Caco-2 (cell line): Measurements from ENCODE around the gene GPS1. TPM values are rescaled to one million over a fixed set of nuclear protein-coding genes. Genes with fewer than 3 reads are reported as not detected.
A peak's percentile ranks its signal among the peaks of the same experiment; 100 is the strongest.

Experiments used
- BruUV-seq: library from RNA; stranded (reverse); fragments of 400-500 nt; replicated peaks from 2 replicates; lab custom pipeline; 2021; lab: Mats Ljungman, UMichigan
- CTCF ChIA-PET: fragments of 300-600 bp; sonication (Branson Sonifier 250); formaldehyde crosslinking; loops from one replicate; lab custom pipeline; 2022; ENCODE audit warnings: antibody characterized with exemption; lab: Charles Lee
- POLR2A ChIA-PET: fragments of 300-600 bp; sonication (Branson Sonifier 250); formaldehyde crosslinking; loops from one replicate; lab custom pipeline; 2022; ENCODE audit warnings: antibody characterized with exemption; lab: Charles Lee
- DNase-seq, 2 experiments: peaks; one replicate each; pipeline versions ENCODE4 v3.0.0 to v3.0.0-alpha.2; 2020 to 2022
- H3K27me3 ChIP-seq: replicated peaks from 2 replicates; pipeline ENCODE4 v1.6.0; 2011; ENCODE audit warnings: low read length; ENCODE audit not compliant: control insufficient read depth, insufficient read depth
- H3K36me3 ChIP-seq: 2 replicates; pipeline ENCODE4 v1.5.1; 2011; ENCODE audit warnings: low read length; ENCODE audit not compliant: control insufficient read depth, insufficient read depth
- H3K4me1 ChIP-seq: fragments of 250-450 bp; sonication (Bioruptor Pico); 2 replicates; pipeline ENCODE4 v1.5.1; 2020; ENCODE audit warnings: mild to moderate bottlenecking
- H3K4me3 ChIP-seq: 2 replicates; pipeline ENCODE4 v1.5.1; 2011; ENCODE audit warnings: low read depth, mild to moderate bottlenecking, control low read depth, low read length
- H3K9me3 ChIP-seq: fragments of 250-450 bp; sonication (Bioruptor Pico); 2 replicates; pipeline ENCODE4 v1.5.1; 2020; ENCODE audit warnings: mild to moderate bottlenecking, moderate library complexity
- H3K27ac Mint-ChIP-seq: one replicate; pipeline ENCODE4 v1.8.0; 2022; ENCODE audit warnings: mixed read lengths; ENCODE audit not compliant: unreplicated experiment
- H3K27me3 Mint-ChIP-seq: one replicate; pipeline ENCODE4 v1.8.0; 2022; ENCODE audit warnings: mixed read lengths; ENCODE audit not compliant: insufficient read depth, unreplicated experiment
- H3K36me3 Mint-ChIP-seq: one replicate; pipeline ENCODE4 v1.8.0; 2022; ENCODE audit warnings: mild to moderate bottlenecking, mixed read lengths; ENCODE audit not compliant: insufficient read depth, unreplicated experiment
- H3K4me1 Mint-ChIP-seq: one replicate; pipeline ENCODE4 v1.8.0; 2022; ENCODE audit warnings: low read depth, mixed read lengths; ENCODE audit not compliant: unreplicated experiment
- H3K4me3 Mint-ChIP-seq: one replicate; pipeline ENCODE4 v1.8.0; 2022; ENCODE audit warnings: mild to moderate bottlenecking, moderate library complexity, mixed read lengths; ENCODE audit not compliant: unreplicated experiment
- H3K9me3 Mint-ChIP-seq: one replicate; pipeline ENCODE4 v1.8.0; 2022; ENCODE audit warnings: mixed read lengths; ENCODE audit not compliant: unreplicated experiment
- CTCF ChIP-seq, 2 experiments: fragments of 200-600 bp in 1 of 2; IDR thresholded peaks; 1 replicate in 1 of 2; 2 replicates in 1 of 2; pipeline versions ENCODE4 v1.5.1 to v1.8.0; 2011 to 2022; ENCODE audit warnings: antibody characterized with exemption in 1 of 2, control low read depth in 1 of 2, inconsistent platforms in 1 of 2, low read depth in 1 of 2, low read length in 1 of 2, mild to moderate bottlenecking in 1 of 2, moderate library complexity in 1 of 2; ENCODE audit not compliant: insufficient read depth in 1 of 2, severe bottlenecking in 1 of 2, unreplicated experiment in 1 of 2
- intact Hi-C: fragments of 100-400 bp; cut with micrococcal nuclease; formaldehyde crosslinking; loops from one replicate; pipeline ENCODE4 v1.10.0; 2022; ENCODE audit not compliant: unreplicated experiment
- total RNA-seq: library from RNA; stranded (reverse); gene quantifications from 2 replicates; pipeline ENCODE4 v1.2.3, GENCODE V29; 2022

Gene GPS1
- total RNA-seq, 1 experiment from 2014 or later: 195 TPM

- H3K36me3 Mint-ChIP-seq: peaks cover 82% of the 10 kb centered on the region
- ChIA-PET POLR2A (no interaction called here), CTCF (no interaction called here)
- no TSS peak for BruUV-seq
- no peak for DNase-seq
- intact Hi-C loops: no loop called here
- Histone ChIP-seq H3K36me3 (peaks cover 20% of the 10 kb centered on the region), H3K4me3 (peak overlapping the region; percentile 93), H3K4me1 (peaks cover 30% of the 10 kb centered on the region), H3K27me3 (no peaks in the 10 kb centered on the region), H3K9me3 (no peaks in the 10 kb centered on the region)
- no peaks in the 10 kb centered on the region for H3K27me3 Mint-ChIP-seq
- no peaks in the 10 kb centered on the region for H3K9me3 Mint-ChIP-seq
- no peak for TF ChIP-seq CTCF (IDR thresholded peaks at IDR 0.05; ENCODE audit: insufficient read depth in 1 of 2, low read depth in 1 of 2, low read length in 1 of 2, severe bottlenecking in 1 of 2, unreplicated experiment in 1 of 2)
- peak overlapping the region; percentile 77 for H3K27ac Mint-ChIP-seq
- no peaks in the 10 kb centered on the region for H3K4me1 Mint-ChIP-seq
- peak overlapping the region; percentile 75 for H3K4me3 Mint-ChIP-seq
These were observed 44.3 kb downstream of the GPS1 start for GRCh38 chr17:82095777-82096708.

- Histone ChIP-seq H3K36me3 (peaks cover 18% of the 10 kb centered on the region), H3K27me3 (no peaks in the 10 kb centered on the region), H3K4me3 (peak overlapping the region; percentile 93), H3K4me1 (peaks cover 37% of the 10 kb centered on the region), H3K9me3 (no peaks in the 10 kb centered on the region)
- BruUV-seq: no TSS peak
- intact Hi-C loops: no loop called here
- no peaks in the 10 kb centered on the region for H3K9me3 Mint-ChIP-seq
- ChIA-PET POLR2A (no interaction called here), CTCF (no interaction called here)
- H3K4me1 Mint-ChIP-seq: no peaks in the 10 kb centered on the region
- DNase-seq: no peak
- H3K4me3 Mint-ChIP-seq: peak overlapping the region; percentile 75
- peaks cover 75% of the 10 kb centered on the region for H3K36me3 Mint-ChIP-seq
- no peak for TF ChIP-seq CTCF (IDR thresholded peaks at IDR 0.05; ENCODE audit: insufficient read depth in 1 of 2, low read depth in 1 of 2, low read length in 1 of 2, severe bottlenecking in 1 of 2, unreplicated experiment in 1 of 2)
- H3K27ac Mint-ChIP-seq: peak overlapping the region; percentile 22
- no peaks in the 10 kb centered on the region for H3K27me3 Mint-ChIP-seq
These were observed 45.0 kb downstream of the GPS1 start for GRCh38 chr17:82096709-82097183.

GRCh38 chr17:82097184-82097918 lies 45.7 kb downstream of the GPS1 start:
- Mint-ChIP-seq H3K4me1 (no peaks in the 10 kb centered on the region), H3K27me3 (no peaks in the 10 kb centered on the region), H3K36me3 (peaks cover 69% of the 10 kb centered on the region), H3K9me3 (no peaks in the 10 kb centered on the region), H3K27ac (peak overlapping the region; percentile 22), H3K4me3 (peak overlapping the region; percentile 75)
- no peak for TF ChIP-seq CTCF (IDR thresholded peaks at IDR 0.05; ENCODE audit: insufficient read depth in 1 of 2, low read depth in 1 of 2, low read length in 1 of 2, severe bottlenecking in 1 of 2, unreplicated experiment in 1 of 2)
- Histone ChIP-seq H3K27me3 (no peaks in the 10 kb centered on the region), H3K4me1 (peaks cover 44% of the 10 kb centered on the region), H3K36me3 (peaks cover 16% of the 10 kb centered on the region), H3K9me3 (no peaks in the 10 kb centered on the region), H3K4me3 (peak overlapping the region; percentile 93)
- ChIA-PET POLR2A (interaction anchor here (1.0 to 1.8 kb wide), 5 partner anchors 9 to 195 kb away, joined by 5 to 17 read pairs (median 8); partner anchors contain the start of genes CENPX, DCXR, LRRC45 and RAC3), CTCF (interaction anchor here (0.6 to 1.0 kb wide), 2 partner anchors 9 to 67 kb away, joined by 3 read pairs; no protein-coding TSS in a partner anchor)
- DNase-seq: peak in 1 of 2 experiments; percentile 74
- intact Hi-C loops: no loop called here
- TSS peak; percentile 45 for BruUV-seq
